DOHH2 (cell line): ENCODE results near the gene ABCC8.

Experiments used
- EZH2phosphoT487 ChIP-seq: fragments of 200-600 bp; sonication (generic); IDR thresholded peaks from 2 replicates; pipeline ENCODE4 v1.6.1; 2017; ENCODE audit warnings: borderline replicate concordance, mild to moderate bottlenecking, antibody characterized with exemption, low read length, moderate library complexity, mixed read lengths
- TF ChIP-seq, protein P1 (sequence below): fragments of 200-600 bp; sonication (generic); IDR thresholded peaks from one replicate; pipeline ENCODE4 v1.5.1; 2014; ENCODE audit warnings: antibody characterized with exemption, mild to moderate bottlenecking, low read depth, low read length; ENCODE audit not compliant: poor library complexity, severe bottlenecking

DNA sequence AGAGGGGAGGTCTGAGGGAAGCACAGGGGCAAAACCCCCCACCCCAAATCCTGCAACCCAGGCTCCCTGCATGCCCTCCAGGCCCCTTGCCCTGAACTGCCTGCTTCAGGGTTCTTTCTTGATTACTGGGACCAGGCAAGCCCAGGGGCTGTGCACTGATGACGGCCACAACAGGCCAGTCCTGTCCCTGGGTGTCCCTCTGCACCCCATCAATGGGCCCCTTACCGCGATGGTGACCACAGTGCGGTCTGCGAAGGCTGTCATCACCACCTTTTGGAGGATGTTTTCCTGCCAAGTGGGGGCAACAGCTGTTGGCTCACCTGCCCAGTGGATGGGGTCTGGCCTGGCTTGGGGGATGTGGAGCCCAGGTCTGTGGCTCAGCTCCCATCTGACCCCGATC, 83.2 kb downstream of the ABCC8 start:
- TF ChIP-seq, protein P1, sequence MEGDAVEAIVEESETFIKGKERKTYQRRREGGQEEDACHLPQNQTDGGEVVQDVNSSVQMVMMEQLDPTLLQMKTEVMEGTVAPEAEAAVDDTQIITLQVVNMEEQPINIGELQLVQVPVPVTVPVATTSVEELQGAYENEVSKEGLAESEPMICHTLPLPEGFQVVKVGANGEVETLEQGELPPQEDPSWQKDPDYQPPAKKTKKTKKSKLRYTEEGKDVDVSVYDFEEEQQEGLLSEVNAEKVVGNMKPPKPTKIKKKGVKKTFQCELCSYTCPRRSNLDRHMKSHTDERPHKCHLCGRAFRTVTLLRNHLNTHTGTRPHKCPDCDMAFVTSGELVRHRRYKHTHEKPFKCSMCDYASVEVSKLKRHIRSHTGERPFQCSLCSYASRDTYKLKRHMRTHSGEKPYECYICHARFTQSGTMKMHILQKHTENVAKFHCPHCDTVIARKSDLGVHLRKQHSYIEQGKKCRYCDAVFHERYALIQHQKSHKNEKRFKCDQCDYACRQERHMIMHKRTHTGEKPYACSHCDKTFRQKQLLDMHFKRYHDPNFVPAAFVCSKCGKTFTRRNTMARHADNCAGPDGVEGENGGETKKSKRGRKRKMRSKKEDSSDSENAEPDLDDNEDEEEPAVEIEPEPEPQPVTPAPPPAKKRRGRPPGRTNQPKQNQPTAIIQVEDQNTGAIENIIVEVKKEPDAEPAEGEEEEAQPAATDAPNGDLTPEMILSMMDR = no peak
- TF ChIP-seq EZH2phosphoT487 = no peak
